Measurements from ENCODE around the gene PARD3. TPM values are rescaled to one million over a fixed set of nuclear protein-coding genes. Genes with fewer than 3 reads are reported as not detected.

PARD3 gene
- total RNA-seq, 2 donors from 2014 or later, result 59.6 to 74.6 TPM

- Mint-ChIP-seq H3K9me3 (no peaks in the 10 kb centered on the region), H3K27me3 (ENCODE audit: insufficient read depth) (no peaks in the 10 kb centered on the region), H3K36me3 (ENCODE audit: low read depth) (no peaks in the 10 kb centered on the region), H3K4me3 (no peak overlapping the region), H3K27ac (peak overlapping the region; percentile 54), H3K4me1 (peaks cover 48% of the 10 kb centered on the region)
- peaks cover 12% of the 10 kb centered on the region for H3K4me1 ChIP-seq (ENCODE audit: control insufficient read depth, insufficient read depth, low read length)
- 75 to 84% methylated on average over 2 to 4 of the region's 4 CpGs for WGBS, 2 experiments (ENCODE audit: insufficient coverage in 1 of 2, insufficient read length in 1 of 2)
- H3K36me3 ChIP-seq (ENCODE audit: control insufficient read depth, insufficient read depth, low read length), result no peaks in the 10 kb centered on the region
- H3K9ac ChIP-seq (ENCODE audit: extremely low read depth, low read length, poor library complexity, severe bottlenecking), result no peak overlapping the region
- no peak overlapping the region for H3K4me3 ChIP-seq (ENCODE audit: low read length)
- H3K27ac ChIP-seq (ENCODE audit: low read depth, low read length), result no peak overlapping the region
- DNase-seq, result no peak
- H3K27me3 ChIP-seq (ENCODE audit: control insufficient read depth, insufficient read depth, low read length, poor library complexity, severe bottlenecking), result no peaks in the 10 kb centered on the region
- TF ChIP-seq CTCF (conservative IDR thresholded peaks at IDR 0.05), result no peak
- no peaks in the 10 kb centered on the region for H3K9me3 ChIP-seq (ENCODE audit: control insufficient read depth, low read length)
Observed at GRCh38 chr10:34178196-34178595, 636.9 kb downstream of the PARD3 start.

GRCh38 chr10:34177445-34177844, 637.7 kb downstream of the PARD3 start:
- H3K27me3 Mint-ChIP-seq (ENCODE audit: insufficient read depth), result no peaks in the 10 kb centered on the region
- no peak for TF ChIP-seq CTCF (conservative IDR thresholded peaks at IDR 0.05)
- no peak overlapping the region for H3K4me3 Mint-ChIP-seq
- Histone ChIP-seq H3K36me3 (ENCODE audit: control insufficient read depth, insufficient read depth, low read length) (no peaks in the 10 kb centered on the region), H3K4me1 (ENCODE audit: control insufficient read depth, insufficient read depth, low read length) (peaks cover 9% of the 10 kb centered on the region), H3K4me3 (ENCODE audit: low read length) (no peak overlapping the region), H3K27ac (ENCODE audit: low read depth, low read length) (no peak overlapping the region), H3K9me3 (ENCODE audit: control insufficient read depth, low read length) (no peaks in the 10 kb centered on the region), H3K27me3 (ENCODE audit: control insufficient read depth, insufficient read depth, low read length, poor library complexity, severe bottlenecking) (no peaks in the 10 kb centered on the region), H3K9ac (ENCODE audit: extremely low read depth, low read length, poor library complexity, severe bottlenecking) (no peak overlapping the region)
- no peaks in the 10 kb centered on the region for H3K36me3 Mint-ChIP-seq (ENCODE audit: low read depth)
- no peaks in the 10 kb centered on the region for H3K9me3 Mint-ChIP-seq
- peaks cover 44% of the 10 kb centered on the region for H3K4me1 Mint-ChIP-seq
- H3K27ac Mint-ChIP-seq, result peak overlapping the region; percentile 59
- DNase-seq, result no peak
- WGBS, 2 experiments (ENCODE audit: insufficient coverage in 1 of 2, insufficient read length in 1 of 2), result 80 to 85% methylated on average over 6 to 11 of the region's 11 CpGs

- no peak for DNase-seq
- no peak for TF ChIP-seq CTCF (conservative IDR thresholded peaks at IDR 0.05)
- Histone ChIP-seq H3K9me3 (ENCODE audit: control insufficient read depth, low read length) (no peaks in the 10 kb centered on the region), H3K4me3 (ENCODE audit: low read length) (no peak overlapping the region), H3K27me3 (ENCODE audit: control insufficient read depth, insufficient read depth, low read length, poor library complexity, severe bottlenecking) (no peaks in the 10 kb centered on the region), H3K36me3 (ENCODE audit: control insufficient read depth, insufficient read depth, low read length) (no peaks in the 10 kb centered on the region), H3K4me1 (ENCODE audit: control insufficient read depth, insufficient read depth, low read length) (peaks cover 9% of the 10 kb centered on the region), H3K27ac (ENCODE audit: low read depth, low read length) (no peak overlapping the region), H3K9ac (ENCODE audit: extremely low read depth, low read length, poor library complexity, severe bottlenecking) (no peak overlapping the region)
- Mint-ChIP-seq H3K4me1 (peaks cover 34% of the 10 kb centered on the region), H3K36me3 (ENCODE audit: low read depth) (no peaks in the 10 kb centered on the region), H3K27me3 (ENCODE audit: insufficient read depth) (no peaks in the 10 kb centered on the region), H3K27ac (peak overlapping the region; percentile 45), H3K9me3 (no peaks in the 10 kb centered on the region), H3K4me3 (no peak overlapping the region)
- 74 to 83% methylated on average over 1 to 5 of the region's 5 CpGs for WGBS, 2 experiments (ENCODE audit: insufficient coverage in 1 of 2, insufficient read length in 1 of 2)
Observed at GRCh38 chr10:34176351-34176750, 638.7 kb downstream of the PARD3 start.

Data from endodermal cell (in vitro differentiated cells).